ENCODE data around the gene POLR2F.

Gene POLR2F

DNA sequence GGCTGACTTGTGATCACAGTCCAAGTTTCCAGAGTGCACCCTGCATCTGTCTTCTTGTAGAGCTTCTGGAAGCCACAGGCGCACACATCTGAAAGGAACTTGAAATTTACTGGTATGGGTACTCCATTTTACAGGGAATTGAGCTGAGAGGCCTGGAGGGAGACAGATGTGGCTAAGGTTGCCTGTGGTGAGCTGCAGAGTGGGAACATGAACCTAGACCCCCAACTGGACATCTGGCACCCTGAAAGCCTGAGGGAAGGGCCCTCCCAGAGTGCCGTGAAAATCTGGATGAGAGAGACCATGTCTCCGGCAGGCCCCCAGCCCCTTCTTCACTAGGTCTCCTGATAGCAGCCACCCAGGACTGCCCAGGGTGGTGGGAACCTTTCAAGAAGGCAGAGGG, 53.4 kb downstream of the POLR2F start:
- no peak for DNase-seq (ENCODE audit: low read depth in 2 of 2)

DNA sequence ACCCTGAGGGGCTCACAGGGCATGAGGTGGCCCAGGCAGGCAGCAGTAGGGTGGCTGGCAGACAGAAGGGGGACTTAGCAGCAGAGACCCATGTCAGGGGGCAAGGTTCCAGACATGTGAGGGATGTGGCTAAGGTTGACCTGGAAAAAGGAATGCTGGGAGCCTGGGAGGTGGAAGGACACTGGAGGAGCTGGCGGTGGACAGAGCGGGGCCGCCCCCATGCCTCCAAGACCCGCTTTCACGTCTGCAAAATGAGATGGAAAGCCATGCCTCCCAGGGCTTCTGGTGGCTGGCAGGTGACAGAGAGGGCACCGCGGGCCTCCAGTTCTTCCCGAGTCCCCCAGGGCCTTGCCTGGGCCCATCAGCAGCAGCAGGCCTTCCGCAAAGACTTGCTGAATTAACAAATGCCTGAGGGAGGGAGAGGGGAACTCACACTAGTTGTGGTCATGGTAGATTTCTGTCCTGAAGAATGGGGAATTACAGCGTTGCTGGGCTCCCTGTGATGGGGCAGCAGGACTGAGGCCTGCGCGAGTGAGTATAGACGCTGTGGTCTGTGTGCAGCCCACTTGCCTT, 53.9 kb downstream of the POLR2F start:
- DNase-seq (ENCODE audit: low read depth in 2 of 2), result no peak

DNA sequence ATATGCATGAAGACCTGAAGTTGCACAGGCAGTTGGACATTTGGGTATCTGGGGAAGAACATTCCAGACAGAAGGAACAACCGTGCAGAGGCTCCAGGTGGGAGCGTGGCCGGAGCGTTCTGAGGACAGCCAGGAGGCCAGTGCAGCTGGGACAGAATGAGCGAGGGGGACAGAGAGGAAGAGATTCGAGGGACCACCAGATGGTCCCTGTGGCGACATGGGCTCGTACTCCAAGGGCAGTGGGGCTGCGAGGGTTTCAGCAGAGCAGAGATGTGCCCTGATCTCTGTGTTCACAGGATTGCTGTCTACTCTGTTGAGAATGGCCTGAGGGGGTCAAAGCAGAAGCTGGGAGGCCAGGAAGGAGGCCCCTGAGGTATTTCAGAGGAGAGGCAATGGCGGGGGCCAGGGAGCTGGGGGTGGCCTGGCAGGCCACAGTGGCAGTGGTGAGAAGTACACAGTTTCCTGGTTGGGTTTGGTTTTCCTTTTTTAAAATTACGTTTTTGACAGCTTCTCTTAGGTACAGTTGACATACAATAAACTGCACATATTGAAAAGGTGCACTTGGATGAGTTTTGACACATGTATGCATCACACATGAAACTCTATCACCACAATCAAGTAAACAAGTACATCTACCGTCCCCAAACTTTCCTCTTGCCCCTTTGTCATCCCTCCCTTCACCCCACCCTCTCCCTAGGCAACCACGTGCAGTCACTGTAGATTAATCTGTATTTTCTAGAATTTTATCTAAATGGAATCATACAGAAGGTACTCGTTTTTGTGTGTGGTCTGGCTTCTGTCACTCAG, 55.7 kb downstream of the POLR2F start:
- no peak for DNase-seq (ENCODE audit: low read depth in 2 of 2)

DNA sequence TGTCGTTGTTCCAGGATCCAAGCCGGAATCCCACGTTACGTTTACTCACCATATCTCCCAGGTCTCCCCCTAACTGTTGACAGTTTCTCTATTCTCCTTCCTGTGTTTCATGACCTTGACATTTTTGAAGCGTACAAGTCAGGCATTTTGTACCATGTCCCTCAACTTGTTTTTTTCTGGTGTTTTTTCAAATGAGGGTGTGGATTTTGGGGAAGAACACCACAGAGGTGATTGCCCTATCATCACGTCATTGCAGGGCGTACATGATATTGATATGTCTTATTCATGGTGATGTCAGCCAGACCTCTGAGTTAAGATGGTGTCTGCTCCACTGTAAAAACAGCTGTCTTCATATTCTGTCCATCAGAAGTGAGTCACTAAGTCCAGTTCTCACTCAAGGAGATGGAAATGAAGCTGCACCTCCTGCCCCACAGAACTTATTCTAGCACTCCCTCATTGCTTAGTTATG, 59.1 kb downstream of the POLR2F start:
- no peak for DNase-seq (ENCODE audit: low read depth in 2 of 2)

DNA sequence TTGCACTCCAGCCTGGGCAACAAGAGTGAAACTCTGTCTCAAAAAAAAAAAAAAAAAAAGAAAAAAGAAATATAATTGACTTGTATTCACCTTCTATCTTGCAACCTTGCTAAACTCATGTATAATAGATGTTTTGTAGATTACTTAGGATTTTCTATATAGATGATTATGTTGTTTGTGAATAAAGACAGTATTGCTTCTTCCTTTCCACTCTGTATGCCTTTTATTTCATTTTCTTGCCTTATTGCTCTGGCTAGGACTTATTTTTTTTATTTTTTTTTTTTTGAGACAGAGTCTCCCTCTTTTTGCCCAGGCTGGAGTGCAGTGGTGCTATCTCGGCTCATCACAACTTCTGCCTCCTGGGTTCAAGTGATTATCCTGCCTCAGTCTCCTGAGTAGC, 60.6 kb downstream of the POLR2F start:
- no peak for DNase-seq (ENCODE audit: low read depth in 2 of 2)

DNA sequence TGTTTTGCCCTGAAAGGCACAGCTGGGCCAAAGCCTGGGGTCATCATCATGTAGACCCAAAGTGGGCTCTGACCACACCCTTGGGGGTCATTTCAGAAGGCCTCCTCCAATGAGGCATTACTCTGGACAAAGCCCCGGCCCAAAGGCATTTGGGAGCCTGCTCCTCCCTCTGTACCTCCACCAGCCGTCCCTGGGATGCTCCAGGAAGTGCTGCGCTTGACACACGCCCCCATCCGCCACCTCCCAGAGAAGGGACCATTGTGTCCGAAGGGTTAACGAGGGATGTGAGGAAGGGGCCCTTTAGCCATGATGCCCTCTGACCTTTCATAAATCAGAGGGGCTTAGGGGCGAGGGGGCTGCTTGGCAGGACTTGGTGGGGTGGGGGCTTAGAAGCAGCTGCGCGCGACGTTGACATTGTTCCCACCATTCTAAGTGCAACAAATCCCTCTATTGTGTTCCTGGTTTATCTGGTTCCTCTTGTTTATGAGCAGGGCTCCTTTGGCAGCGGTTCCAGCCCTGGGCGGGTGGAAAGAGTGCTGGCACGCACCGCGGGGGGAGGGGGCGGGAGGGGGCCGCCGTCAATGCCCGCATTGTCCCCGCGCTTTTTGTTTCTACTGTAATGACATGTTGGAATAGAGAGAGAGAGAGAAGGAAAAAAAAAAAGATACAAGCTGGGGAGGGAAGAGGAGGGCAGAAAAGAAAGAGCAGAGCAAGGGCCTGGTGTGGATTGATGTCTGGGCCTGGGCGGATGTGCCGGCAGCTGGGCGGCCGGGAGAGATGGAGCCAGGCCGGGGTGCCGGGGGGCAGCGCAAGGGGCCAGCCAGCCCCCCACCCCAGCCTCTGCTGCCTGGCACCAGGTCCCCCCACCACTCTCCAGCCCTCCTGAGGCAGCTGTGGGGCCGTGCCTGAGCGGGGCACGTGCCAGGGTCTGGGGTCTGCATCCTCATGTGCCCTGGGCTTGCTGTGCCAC, 63.0 kb downstream of the POLR2F start:
- no peak for DNase-seq (ENCODE audit: low read depth in 2 of 2)

DNA sequence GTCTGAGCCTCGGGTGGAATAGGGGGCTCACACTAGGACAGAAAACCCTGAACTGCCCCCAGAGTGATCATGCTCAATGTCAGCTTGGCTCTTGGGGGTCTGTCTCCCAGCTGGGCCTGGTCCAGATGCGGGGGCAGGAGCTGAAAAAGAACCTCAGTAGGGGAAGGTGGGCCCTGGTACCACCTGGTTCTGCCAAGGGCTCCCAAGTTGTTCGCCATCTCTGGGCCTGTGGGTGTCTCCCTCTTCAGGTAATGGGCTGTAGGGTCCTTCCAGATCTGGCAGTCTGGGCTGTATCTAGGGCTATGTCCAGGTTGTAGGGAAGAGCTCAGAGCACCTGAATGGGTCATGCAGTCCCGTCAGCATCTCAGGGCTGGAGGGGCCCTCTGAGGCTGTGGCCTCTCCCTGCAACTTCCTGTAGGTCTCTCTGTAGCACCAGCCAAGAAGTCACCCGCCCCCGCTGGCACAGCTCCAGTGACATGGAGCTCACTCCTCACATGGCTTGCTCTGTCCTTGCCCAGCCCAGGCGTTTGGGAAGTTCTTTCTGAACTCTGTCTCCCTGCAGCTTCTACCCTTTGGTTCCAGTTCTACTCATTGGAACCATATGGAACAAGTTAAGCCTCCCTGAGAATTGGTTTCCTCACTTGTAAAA, 63.9 kb downstream of the POLR2F start:
- no peak for DNase-seq (ENCODE audit: low read depth in 2 of 2)

DNA sequence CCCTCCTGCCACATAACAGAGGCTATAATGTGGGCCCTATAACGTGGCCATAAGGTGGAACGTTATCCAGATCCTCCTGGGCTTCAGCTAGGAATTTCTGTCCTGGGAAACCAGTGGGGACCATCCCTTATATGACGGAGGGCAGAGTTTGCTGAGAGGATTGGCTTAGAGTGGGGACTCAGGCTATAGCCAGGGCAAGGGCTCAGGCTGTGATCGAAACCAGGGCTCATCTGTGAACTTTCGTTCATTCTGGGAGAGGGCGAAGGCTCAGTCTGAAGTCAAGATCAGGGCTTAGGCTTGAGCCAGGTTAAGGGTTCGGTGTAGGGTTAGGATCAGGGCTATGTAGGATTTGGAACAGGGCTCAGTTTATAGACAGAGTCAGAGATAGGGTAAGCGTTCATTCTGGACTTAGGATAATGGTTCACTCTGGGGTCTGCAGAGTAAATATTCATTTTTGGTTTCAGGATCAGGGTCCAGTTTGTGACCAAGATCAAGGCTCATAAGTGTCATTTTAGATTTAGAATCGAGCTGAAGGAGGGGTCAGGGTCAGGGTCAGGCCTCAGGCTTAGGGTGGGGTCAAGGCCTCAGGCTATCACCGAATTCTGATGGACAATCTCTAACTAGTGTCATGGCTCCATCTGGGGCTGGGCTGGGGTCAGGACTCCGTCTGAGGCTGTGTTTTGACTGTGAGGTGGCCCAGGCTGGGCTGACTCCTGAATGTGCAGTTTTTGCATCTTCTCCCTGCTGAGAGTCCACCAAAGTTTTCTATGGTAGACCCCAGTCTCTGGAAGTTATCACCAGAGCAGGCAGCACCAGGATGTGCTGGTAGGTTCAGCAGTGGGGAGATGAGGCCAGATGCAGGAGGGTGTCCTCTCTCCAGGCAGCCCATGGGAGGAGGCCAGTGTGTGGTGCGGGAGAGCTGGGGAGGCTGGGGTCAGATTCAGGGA, 64.7 kb downstream of the POLR2F start:
- DNase-seq (ENCODE audit: low read depth in 2 of 2), result no peak
